HG03066 (cell line): ENCODE measurements around the gene RNF11.

Source experiments
- ATAC-seq: cut with Tn5 transposase; IDR thresholded peaks from one replicate; pipeline ENCODE4 v1.9.1; 2021; ENCODE audit warnings: low read depth; ENCODE audit not compliant: unreplicated experiment

Gene RNF11

DNA sequence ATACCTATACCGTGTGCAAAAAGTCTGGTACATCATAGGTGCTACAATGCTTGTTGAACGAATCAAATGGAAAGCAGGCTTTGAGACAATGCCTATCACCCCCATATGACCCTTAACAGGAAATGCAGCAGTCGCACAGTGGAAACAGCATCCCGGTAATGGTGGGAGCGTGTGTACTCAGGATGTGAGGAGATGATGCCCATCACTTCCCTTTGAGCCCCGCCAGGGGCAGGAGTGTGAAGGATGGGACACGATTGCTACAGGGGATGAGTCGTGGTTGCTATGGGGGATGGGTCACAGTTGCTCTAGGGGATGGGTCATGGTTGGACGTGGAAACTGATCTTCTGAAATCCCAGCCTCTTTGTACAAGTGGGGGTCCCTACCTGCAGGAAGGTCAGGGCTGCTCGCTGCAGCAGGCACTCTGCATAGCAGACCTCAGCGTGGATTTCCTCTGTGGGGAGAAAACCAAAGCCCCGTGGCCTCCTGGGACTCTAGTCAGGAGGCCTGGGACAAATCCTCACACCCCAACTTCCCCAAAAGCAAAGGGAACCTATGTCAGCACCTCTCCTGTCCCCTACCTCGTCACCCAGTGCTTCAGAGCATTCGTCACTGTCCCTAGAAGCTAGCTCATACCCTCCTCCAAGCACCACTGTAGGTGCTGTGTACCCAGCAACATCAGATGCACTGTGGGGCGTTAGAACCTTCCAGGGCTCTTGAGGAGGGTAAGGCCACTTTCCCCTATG, 75.0 kb downstream of the RNF11 start:
- no peak for ATAC-seq

DNA sequence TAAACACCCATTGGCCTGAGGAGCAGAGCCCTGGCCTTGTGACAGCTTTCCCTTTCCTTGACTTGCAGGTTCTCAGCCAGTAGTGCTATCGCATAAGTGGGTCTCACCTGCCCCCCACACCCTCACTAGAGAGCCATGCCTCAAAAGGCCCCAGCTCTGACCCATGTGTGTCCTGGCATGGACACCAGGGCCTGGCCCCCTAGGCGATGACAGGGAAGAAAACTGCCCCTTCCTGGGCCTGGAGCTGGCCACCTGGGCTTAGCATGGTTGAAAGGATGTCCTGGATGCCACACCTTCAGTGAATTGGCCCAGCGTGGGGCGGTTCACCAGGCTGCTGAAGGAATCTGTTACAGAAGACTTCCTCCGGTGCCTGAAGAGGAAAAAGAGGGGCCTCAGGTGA, 75.8 kb downstream of the RNF11 start:
- ATAC-seq = no peak

DNA sequence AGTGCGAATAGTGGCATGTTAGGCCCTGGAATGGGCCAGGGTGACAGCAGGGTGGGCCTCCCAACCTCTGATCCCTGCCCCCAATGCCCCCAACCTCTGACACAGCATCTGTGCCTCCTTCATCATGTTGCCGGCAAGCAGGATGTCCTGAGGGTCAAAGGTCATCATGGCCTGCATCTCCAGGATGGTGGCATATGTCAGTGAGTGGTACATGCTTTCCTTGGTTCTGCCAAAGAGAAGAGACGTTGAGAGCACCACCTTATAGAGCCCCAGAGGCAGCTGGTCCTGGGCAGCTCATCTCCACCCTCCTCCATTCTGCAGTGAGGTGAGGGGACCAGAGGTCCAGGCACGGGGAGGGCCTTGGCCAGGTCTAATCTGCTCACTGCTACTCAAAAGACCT, 76.6 kb downstream of the RNF11 start:
- ATAC-seq = no peak

GRCh38 chr1:51313268-51313852, 77.3 kb downstream of the RNF11 start:
- no peak for ATAC-seq

DNA sequence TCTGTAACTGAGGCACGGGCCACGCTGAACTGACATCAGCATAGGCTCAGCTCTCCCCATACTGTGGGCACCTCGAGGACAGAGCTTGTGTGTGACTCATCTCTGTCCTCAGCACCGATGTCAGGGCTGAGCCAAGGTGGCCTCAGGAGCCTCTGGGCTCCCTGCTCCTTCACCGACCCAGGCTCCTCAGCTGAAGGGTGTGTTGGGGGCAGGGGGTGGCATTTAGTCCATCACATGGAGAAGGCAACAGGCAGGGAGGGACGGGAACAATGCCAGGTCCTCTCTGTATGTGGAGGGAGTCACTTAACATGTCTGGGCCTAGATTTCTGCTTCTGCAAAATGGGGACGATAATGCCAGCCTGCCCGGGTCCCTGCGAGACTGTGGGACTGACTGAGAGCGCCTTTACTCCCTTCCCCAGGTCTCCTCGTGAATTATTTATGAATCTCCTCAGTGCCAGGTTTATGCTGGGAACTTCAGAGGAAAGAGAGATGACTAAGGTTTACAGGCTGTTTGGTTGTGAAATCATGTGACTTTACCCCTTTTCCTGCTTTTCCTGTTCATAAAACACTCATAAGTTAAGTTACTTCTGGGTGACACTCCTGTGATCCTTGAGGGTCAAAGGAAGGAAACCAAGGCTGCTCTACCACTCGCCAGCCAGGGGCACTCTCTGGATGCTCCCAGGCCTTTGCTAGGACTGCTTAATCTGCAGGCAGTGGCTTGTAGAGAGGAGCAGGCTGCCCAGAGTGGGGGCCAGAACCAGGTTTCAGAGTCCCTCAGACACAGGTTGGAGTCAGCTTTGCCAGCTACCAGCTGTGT, 78.1 kb downstream of the RNF11 start:
- no peak for ATAC-seq

DNA sequence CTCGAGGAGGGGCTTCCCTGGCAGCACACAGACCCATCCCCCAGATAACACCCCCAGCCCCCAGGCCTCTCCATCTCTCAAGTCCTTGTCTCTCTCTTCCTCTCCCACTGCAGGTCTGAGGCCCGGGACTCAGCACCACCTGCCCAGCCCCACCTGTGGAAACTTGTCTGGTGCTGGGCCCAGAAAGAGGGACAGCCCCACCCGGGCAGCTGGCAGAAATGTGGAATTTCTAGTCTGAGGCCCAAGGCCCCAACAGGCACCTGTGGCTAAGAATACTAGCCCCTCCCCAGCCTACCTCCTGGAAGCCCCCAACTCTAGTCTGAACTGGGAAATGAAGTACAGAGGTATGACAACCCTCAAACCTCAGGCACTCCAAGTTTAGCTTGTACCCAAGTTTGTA, 78.9 kb downstream of the RNF11 start:
- ATAC-seq = no peak

DNA sequence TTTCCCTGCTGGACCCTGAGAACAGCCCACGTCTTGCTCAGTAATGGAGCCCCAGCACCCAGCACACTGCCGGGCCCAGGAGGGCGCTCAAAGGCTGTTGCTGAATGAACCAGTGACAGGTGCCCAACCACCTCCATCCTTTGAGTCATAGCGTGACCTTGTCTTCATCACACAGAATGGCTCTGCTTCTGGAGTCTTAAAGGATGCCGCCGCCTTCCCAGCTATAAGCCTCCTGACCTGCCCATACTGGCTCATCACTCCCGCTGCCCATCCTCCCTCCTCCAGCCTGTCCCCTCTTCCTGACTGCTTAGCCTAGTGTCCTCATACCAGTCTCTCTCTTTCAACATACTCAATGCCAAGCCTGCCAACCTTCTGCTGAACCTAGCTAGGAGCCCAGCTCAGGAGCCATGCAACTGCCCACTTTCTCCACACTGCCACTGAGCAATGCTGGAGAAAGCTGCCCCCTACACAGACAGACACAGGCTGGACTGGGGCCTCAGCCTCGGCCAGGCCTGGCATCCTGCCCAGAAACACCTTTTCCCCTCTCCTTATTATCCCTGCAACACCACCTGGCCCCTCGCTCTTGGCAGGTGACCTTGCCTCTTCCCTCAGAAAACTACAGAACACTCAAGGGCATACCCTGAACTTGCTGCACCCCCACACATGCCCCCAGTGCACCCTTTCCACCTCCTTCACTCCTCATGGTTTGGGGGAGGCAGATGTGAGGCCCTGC, 80.2 kb downstream of the RNF11 start:
- ATAC-seq = no peak

DNA sequence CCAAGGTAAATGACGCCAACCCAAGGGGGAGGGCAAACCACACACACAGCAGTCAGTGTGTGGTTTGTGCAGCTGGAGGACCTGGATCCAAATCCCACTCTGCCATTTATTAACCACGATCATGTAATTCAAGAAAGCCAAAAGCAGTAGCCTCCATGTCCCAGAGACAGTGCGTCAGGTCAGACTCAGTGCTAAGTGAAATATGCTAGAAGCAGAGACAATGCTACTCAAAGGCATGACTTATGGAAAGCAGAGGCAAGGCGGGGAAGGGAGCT, 80.7 kb downstream of the RNF11 start:
- no peak for ATAC-seq

- no peak for ATAC-seq
Observed at GRCh38 chr1:51317798-51318197, 81.7 kb downstream of the RNF11 start.

DNA sequence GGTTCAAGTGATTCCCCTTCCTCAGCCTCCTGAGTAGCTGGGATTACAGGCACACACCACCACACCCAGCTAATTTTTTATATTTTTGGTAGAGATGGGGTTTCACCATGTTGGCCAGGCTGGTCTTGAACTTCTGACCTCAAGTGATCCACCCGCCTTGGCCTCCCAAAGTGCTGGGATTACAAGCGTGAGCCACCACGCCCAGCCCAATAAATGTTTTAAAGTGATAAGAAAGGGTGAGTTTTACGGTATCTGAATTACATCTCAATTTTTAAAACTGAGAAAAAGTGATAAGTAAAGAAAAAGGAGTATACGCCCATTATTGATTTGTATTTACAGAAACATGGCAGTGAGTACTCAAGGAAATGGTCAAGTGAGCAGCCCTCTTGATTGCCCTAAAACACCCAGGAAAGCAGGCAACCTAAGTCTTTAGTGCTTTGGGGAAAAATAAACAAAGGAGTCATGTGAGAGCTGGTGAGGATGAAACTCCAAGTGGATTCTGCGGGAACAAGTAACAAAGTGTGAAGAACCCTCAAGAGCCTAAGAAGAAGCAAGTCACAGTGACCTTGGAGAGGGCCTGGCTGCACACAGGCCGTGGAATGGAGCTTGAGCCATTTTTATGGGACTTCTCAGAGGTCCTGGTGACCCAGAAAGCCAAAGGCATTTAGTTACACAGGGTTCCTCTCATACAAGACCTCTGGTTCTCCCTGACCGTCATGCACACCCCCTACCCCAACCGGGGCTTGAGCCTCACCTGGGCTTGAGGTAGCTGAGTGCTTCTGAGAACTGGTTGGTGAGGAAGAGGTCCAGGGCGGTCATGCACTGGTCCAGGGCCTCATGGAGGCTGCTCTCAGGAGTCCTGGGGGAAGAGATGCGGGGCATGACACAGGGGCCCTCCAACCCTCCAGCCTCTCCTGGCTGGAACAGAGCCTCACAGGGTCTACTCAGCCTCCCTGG, 85.2 kb downstream of the RNF11 start:
- no peak for ATAC-seq

DNA sequence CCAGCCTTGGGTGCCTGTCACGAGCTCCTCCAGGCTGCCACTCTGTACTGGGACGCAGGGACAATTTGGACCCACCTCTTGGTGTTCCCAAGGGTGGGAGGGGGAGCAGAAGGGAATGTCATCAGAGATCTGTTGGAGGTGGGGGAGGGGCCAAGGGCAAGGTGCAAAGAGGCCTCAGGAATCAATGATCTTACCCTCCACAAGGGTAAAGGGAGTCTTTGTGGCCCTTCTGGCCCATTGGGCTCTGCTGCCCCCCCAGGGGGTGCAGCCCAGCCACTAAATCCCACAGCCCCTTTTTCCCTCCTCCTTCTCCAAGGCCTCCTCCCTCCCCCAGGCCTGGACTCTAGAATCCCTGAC, 85.8 kb downstream of the RNF11 start:
- ATAC-seq = no peak

DNA sequence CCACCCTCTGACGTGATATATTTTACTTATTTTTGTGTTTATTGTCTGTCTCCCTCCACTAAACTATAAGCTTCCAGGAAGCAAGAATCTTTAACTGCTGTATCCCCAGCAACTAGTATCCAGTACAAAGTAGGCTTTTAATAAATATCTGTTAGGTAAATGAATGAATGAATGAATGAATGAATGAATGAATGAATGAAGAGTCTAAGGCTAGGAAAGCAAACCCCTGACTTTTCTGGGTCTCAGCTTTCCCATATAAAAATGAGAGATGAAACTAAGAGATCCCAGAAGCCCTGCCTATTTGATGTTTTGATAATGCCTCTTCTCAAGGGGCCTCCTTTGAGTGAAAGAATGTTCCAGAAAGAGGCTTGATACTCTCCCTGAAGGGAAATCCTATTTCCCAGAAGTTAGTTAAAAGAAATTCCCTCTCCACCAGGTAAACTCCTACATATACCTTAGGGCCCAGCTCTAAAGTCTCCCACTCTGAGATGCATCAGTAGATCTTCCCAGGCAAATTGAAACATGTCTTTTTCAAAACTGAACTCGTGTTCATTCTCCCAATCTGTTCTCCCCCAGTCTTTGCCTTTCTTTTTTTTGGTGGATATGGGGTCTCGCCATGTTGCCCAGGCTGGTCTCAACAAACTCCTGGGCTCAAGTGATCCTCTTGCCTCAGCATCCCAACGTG, 86.5 kb downstream of the RNF11 start:
- no peak for ATAC-seq
